ENCODE data around the gene CLN6.

DNA sequence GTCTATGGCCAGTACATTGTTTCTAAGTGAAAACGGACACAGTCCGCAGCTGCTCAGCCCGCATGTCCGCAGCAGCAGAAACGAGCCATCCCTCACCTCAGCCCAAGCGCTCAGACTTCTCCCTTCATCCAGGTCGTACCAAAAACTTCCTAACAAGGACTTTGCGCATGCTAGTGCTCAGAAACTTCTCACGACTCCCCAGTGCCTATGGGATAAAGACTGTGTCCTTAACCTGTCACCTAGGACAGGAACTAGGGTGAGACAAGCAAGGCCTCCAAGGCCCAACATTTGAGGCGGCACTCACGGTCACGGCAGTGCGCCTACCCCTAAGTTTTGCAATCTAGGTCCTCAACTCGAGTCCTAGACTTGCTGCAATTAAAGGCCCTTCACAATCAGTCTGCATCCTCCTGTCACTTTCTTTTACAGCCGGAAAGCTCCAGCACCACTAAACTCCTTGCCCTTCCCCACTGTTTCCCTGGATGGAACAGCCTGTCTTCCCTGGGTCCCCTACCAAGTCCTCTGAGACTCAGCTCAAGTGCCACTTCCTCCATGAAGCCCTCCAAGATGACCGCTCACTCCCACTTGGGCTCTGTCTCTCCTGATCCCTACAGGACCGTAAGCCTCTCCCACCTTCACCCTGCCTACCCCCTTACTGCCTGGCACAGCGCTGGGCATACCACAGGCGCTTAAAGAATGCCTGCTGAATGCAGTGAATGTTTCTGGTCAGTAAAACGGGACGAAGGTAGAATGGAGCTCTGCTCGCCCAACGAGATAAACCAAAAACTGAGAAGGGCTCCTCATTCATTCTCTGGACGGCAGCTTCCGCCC, 1.2 kb downstream of the CLN6 start:
- TF ChIP-seq EZH2 (IDR thresholded peaks at IDR 0.05; ENCODE audit: borderline replicate concordance), result no peak
- TF ChIP-seq, protein P1, sequence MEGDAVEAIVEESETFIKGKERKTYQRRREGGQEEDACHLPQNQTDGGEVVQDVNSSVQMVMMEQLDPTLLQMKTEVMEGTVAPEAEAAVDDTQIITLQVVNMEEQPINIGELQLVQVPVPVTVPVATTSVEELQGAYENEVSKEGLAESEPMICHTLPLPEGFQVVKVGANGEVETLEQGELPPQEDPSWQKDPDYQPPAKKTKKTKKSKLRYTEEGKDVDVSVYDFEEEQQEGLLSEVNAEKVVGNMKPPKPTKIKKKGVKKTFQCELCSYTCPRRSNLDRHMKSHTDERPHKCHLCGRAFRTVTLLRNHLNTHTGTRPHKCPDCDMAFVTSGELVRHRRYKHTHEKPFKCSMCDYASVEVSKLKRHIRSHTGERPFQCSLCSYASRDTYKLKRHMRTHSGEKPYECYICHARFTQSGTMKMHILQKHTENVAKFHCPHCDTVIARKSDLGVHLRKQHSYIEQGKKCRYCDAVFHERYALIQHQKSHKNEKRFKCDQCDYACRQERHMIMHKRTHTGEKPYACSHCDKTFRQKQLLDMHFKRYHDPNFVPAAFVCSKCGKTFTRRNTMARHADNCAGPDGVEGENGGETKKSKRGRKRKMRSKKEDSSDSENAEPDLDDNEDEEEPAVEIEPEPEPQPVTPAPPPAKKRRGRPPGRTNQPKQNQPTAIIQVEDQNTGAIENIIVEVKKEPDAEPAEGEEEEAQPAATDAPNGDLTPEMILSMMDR (IDR thresholded peaks at IDR 0.05; ENCODE audit: poor library complexity), result no peak
- no peak for TF ChIP-seq EZH2phosphoT487 (IDR thresholded peaks at IDR 0.05; ENCODE audit: low read depth, severe bottlenecking, unreplicated experiment)
